Measurements from ENCODE around the gene KCND3.

The KCND3 gene

DNA sequence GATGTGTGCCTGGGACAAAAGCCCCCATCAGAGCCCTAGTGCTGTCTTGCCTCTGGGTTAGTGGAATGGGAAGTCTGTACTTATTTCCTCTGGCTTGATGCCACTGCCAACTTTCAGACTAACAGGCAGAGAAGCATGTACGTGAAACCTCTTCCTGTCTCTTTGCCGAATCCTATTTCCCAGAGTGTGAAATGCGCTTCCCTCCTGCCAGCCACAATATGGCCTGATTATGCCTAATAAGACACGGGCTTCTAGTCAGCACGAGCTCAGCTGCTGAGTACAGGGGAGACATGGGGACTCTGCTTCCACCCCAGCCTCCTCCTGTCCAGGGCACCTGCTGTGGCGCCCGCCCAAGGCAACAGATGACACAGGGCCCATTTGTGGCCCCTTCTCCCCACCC is 111.4 kb downstream of the KCND3 start:
- DNase-seq: no peak

DNA sequence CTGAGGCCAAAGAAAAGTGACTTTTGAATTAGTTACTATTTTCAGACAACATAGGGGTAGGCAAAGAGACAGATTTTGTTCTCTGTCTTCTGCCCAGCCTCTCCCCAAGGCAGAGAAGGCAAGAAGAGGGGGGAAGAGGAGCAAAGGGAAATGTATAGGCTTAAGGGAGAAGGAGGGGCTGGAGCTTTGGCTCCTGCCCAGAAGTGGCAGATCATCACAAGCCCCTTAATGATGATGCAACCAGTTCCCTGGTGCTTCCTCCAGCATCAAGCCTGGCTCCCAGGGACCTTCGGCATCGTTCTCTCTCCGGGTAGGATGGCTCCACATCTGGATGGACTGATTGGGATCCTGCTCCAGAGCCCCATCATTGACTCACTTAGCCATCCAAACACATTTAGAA is 112.8 kb downstream of the KCND3 start:
- no peak for DNase-seq

DNA sequence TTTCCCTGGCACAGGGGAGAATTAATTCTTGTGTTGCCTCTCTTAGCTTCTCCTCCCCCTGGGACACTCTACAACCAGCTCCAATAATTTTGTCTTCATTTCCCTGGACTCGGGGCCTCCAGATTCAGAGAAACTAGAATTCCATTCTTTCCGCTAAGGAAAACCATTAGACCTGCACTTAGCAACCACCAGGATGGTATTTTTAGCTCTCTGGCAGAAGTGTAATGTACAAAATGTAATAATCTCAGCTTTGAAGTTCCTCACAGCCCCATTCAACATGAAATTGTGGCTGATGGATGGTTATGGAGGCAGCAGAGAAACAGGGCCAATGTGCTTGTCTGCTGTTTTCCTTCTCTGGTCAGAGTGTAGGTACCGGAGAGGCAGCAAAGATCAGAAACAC is 113.8 kb downstream of the KCND3 start:
- DNase-seq: no peak

DNA sequence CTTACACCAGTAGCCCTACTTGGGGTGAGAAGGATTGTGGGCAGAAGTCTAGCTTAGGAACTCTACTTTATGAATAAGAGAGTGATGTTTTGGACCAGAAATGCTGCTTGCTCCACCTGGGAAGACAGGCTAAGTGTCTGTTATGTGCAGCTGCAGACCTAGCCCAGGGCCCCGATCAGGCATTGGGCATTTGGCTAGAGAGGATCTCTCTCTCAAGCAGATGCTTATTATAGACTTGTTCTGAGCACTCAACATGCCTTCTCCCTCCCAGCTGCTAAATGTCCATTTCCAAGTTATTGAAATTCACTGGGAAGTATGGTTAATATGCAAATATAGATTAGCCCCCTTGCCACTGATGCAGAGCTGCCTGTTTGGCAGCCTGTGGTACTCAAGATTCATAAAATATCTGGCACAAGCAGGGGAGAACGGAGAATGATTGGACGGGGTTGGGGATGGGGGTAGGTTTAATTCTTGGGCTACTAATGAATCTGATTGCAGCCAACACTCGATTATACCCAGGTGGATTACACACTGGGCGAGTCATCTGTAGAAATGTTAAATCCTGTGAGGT is 115.9 kb downstream of the KCND3 start:
- no peak for DNase-seq

DNA sequence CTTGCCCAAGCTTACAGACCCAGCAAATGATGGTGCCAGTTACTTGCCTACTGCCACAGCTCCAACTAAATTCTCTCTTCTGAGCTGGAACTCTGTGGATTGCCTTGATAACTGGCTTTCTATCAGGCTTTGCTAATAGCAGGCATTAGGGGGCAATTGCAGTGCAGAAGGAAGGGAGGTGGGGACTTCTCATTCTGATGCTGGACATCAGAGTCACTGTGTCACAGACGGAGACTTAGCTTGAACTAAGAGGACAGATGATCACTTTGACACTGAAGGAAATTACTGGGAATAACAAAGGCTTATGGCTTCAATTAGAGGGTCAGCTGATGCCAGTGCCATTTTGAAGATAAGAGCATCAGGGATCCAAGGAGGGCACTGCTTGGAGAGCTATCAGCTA is 119.3 kb downstream of the KCND3 start:
- DNase-seq: no peak

DNA sequence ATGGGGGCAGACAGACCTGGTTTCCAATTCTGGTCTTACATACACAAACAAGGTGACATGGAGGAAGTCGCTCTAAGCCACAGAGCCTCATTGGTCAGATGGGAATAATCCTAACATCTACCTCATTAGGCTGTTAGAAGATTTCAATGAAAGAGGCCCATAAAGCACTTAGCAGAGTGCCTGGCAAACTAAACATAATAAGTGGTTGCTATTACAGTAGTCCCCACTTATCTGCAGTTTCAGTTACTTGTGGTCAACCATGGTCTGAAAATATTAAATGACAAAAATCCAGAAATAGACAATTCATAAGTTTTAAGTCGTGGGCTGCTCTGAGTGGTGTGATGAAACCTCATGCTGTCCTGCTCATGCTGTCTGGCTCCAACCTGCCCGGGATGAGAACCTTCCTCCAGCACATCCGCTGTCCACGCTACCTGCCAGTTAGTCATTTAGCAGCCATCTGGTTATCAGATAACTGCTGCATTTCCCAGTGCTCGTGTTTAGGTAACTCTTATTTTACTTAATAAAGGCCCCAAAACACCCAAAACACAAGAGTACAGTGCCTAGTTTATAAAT is 121.5 kb downstream of the KCND3 start:
- no peak for DNase-seq

DNA sequence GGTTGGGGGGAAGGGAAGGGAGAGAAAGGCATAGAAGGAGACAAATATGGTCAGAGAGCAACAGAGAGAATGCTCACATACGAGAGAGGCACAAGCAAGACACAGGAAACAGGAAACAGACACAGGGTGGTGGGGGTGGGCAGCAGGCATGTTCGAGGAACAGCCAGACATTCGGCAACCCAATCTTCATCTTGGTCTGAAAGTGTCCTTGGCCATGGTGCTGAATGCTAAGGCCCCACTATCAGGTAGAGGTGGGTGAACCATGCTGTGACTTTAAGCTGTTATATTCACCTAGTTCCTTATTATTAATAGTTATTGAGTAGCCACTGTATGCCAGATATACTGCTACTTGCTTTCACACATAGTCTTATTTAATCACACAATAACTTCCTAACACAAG is 124.6 kb downstream of the KCND3 start:
- DNase-seq: peak; percentile 6

DNA sequence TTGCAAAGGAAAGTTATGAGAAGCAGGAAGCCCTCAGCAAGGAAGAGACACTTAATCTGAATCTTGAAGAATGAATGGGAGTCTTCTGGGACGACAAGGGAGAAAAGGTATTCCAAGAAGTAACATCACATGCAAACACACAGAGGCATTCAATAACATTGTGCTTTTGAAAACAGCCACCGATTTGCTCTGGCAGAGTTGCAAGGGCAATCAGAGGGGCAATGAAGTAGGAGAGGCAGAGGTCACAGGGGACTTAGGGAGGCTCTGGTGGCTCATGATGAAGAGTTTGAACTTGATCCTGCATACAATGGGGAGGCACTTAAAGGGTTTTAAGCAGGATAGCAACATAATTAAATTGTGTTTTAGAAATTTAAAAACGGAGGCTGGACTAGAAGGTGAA is 126.1 kb downstream of the KCND3 start:
- no peak for DNase-seq

DNA sequence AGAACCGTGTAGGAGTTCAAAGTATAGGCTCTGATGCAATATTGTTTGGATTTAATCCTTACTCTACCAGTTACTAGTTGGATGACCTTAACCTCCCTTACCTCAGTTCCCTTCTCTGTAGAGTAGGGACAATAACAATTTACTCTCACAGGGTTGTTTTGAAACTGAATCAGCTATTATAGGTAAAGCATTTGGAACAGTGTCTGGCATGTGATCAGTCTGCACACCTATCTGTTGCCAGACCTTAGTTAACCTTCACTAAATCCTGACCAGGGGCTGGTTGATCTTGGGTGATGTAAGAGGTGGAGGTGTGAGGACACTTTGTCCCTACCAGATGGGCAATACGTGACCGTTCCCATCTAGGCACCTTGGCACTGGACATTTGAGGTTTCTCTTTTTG is 126.9 kb downstream of the KCND3 start:
- no peak for DNase-seq

DNA sequence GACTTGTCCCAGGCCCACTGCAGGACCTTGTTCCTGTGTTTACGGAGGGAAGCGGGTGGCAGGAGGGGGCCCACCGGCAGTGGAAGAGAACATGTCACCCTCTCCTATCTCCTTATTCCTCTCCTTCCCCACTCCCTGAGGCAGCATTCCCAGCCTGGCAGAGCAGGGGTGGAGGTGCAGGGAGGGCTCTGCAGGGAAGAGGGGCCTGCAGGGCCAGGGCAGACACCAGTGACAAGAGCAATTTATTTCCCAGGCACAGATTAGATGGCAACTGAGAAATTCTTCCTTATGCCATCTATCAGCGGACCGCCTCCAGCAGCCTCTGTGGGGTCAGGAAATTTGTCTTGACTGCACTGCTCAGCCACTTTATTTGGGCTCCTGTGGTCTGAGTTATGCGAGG is 127.9 kb downstream of the KCND3 start:
- no peak for DNase-seq

DNA sequence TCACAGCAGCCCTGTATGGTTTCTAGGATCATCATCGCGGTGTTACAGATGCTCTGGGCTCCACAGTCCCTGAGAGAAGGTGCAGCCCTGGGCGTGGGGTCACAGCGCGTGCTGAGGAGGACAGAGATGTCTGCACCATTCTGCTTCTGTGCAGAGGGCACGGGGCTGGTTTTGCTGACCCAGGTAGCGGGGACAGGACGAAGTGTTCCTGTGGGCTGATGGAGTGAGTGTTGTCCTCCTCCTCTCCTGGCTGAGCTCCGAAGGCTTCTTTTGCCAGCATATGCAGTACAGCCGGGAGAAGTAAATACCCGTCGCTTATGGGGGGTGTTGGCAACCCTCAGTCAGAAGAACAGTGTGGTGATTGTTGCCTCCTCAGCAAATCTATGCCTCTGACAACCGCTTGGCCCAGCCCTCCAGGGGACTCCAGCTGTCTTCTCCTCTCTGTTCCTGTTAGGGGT is 132.2 kb downstream of the KCND3 start:
- no peak for DNase-seq

DNA sequence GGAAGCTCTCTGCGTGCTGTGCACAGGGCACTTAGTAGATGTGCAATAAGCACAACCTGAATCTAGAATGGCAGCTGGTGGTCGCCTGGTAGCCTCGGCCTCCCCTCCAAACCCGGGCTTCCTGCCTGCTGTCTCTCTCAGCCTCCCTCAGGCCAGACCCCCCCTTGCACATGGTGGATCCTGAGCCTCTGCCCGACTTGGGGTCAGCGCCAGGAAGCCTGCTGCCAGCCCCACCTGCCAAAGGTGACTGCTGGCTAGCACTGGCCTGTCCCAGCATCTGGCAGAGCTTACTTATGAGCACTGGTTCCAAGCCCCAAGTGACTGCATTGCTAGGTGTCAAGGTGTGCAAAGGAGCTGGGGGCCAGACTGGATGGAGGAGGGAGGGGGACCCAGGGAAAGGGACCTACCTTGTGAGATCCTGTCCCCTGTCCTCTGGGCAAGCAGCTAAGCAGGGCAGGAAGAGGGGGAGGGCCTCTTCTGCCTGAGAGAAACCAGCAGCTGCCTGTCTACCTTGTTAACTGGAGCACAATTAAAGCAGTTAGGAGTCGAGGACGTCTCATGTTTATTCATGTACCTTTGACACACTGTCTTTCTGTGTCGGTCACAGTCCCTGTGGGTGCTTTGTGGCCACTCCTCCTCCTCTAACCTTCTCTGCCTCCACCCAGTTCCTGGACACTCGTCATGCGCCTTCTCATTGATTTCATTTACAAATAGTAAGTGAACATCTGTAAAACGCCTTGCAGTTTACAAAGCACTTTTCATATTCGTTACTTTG is 132.9 kb downstream of the KCND3 start:
- DNase-seq: no peak

DNA sequence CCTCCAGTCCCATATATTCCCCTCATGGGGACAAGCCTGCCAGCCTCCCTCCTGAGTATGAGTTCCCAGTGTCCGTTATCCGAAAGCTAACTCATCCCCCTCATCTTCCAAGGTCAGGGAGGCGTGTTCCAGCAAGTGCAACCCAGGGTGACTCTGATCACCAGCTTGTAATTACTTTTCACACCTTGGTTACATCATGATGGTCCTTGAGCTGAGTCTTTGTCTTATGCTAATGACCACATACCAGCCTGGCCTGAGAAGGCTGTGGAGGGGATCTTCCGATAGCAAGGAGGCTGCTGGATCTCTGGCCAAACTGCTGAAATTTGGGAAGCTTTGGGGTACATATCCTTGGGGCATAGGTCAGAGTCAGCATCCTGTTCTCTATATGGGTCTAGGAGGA is 134.2 kb downstream of the KCND3 start:
- no peak for DNase-seq

DNA sequence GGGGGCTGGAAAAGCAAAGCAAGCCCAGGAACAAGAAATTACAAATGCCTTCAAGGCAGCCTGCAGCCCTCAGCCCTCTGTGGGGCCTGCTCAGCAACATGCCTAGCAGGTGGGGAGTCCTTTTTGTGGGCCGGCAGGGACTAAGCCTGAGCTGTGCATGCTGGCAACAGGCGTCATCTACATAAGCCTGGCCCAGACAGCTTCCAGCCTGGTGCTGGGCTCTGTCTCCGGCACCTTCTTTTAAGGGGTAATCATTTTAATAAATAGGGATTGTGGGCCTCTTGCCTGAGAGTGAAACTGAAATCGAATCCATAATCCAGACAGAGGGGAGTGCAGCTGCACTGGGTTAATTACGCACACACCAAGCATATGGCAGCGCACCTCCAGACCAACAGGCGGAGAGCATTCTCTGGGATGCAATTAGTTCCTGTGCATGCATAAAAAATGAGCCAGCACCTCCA is 137.2 kb downstream of the KCND3 start:
- DNase-seq: no peak

DNA sequence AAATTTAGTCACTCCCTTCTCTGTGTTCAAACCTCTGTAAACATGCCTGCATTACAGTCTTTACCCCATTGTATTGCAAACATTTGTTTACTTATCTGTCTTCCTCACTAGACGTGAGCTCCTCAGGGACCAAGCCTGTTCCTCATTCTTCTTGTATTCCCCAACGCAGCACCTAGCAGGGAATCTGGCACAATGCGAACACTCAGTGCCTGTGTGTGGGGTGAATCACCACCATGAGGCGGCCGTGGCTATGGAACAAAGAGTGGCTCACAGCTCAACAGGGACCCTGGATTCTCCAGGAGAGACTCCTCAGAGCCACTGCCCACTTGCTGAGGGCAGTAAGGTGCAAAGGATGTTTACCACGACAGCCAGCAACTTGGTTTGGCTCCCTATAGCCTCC is 137.9 kb downstream of the KCND3 start:
- DNase-seq: no peak

DNA sequence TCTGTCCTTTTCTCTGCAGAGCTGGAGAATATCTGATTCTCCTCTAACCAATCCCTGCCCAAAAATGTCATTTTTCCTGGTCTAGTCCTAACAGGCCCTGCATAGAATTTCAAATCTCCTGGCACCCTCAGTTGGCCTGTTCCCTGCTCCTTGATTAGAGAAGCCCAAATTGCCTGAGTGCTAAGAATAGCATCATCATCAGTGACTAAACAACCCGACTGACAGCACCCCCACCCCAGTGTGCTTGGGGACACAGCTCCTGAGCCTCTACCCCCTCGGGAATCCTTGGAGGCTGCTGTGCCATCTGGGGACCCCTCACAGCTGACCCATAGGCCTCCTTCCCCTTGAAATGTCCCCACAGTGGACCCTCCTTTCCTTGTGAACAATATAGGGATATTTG is 139.4 kb downstream of the KCND3 start:
- DNase-seq: no peak

DNA sequence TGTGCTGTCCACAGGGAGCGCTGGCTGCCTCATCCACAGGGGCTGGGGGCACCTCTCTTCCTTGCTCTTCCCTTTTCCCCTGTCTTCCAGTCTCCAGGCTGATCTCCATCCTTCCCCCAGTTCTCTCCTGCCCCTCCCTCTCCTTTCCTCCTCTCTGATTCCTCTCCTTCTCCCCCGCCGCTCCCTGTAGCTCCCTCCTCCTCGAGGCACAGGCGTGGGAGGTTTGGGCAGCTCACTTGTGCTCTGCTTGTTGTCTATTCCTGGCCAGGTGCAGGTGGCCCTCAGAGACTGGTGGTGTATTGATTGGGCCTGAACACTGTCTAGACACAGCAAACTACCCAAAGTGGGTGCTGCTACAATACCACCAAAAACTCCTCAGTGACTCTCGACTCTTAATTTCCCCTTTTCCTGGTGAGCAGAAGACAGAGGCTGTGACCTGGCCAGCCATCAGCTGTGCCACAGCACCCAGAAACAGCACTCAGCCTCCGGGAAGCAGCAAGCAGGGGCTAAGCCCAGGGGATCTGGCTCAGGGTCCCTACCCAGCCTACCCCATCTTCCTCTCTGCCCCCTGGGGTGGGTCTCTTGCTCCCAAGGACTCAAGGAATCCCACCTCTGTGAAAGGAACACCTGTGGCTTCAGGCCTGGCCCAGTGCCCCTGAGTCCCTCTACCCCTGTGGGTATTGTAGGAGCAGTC is 140.5 kb downstream of the KCND3 start:
- DNase-seq: no peak

DNA sequence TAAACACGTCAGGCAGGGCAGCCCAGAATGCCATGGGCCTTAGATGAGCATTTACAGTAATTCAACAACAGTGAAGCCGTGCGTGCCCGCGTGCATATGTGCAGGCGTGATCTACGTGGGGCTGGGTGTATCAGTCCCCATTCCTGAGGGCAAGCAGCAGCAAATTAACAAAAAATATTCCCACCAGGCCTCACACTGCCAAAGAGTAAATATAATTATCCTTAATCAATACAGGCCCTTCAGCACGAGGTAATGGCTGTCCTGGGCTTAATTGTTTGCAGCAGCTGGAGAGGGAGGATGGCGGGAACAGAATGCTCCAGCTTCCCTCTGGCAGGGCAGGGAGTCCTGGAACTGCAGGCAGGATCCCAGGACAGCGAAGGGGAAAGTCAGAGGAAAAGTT is 142.0 kb downstream of the KCND3 start:
- no peak for DNase-seq

DNA sequence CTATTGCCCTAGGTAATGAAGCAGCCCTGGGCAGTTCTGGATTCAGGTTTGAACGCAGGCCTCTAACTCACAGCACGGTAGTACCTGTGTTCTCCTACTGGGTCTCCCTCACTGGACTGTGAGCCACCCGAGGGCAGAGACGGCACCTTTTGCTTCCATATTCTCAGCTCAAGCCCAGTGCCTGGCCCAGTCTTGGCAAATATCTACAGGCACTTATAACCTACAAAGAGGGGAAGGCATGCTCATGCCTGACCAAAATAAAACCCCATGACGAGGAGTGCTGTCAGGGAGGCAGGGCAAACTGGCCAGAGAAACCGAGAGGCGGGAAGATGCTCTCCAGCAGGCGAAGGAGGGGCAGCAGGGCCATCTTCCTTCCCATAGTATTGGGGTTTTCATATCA is 142.6 kb downstream of the KCND3 start:
- no peak for DNase-seq

DNA sequence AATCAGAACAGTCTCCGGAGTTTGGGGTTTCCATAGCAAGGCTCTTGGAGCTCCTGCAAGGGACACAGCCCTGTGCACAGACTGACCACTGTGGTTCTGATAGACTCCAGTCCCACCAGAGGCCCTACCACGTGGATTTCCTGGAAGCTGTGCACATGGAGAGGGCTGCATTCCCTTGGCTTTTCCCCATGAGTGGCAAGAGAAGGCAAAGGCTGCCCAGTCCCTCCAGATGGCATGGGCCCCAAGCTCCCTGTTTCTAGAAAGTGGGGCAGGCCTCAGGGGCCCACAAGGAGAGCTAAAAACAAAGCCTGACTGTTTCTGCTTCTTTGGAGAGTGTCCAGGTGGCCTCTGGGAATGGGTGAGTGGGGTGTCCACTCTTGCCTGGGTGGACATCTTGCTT is 146.3 kb downstream of the KCND3 start:
- DNase-seq: no peak

DNA sequence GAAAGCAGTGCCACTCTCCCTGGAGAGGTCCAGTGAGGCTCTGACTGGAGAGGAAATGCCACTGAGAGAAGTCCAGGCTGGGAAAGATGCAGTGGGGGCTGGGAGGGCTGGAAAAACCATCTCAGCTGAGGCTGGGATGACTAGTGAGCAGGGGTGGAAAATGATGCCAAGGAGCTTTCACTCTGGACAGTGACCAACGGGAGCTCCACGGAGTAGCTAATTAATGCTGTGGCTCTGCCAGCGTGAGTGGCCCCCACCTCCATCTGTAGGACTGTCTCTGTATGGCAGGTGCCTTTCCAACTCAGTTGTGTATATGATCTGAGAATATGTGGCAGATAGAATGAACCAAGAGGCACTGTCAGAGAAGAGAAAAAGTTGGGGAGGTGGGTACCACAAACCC is 147.1 kb downstream of the KCND3 start:
- no peak for DNase-seq

DNA sequence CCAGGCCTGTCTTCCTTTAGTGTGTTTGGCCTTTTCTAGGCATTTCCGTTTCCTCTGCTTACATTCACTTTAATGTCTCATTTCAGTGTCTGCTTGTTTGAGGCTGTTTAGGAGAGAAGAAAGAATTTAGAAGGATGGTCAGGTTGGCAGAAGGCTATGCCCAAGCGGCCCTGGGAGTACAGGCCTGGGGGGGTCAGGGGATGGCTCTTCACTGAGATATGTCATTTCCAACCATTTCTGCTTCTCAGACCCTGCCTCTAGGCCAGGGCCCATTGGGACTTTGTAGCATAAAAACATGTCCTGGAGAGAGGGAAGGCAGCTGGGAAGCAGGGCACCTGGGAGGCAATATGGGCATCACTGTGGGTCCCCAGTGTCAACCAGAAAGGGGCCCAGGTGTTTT is 147.7 kb downstream of the KCND3 start:
- no peak for DNase-seq

DNA sequence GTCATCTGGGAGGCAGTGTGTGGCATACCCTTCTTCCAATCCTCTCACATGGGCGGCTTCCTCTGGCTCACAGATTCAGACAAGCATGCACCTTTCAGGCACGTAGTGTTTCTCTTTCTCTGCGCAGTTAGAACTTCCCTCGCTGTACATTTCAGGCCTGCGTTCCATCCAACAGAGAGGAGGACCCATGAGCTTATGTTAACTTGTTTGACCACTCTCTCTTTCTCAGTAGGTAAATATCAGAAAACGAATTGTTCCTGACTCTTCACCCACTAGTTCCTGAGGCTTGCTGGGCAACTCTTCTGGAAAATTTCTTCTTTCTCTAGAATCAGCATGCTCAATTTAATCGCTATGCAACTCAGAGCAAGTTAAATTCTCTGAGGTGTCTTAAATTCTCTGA is 148.3 kb downstream of the KCND3 start:
- DNase-seq: no peak

DNA sequence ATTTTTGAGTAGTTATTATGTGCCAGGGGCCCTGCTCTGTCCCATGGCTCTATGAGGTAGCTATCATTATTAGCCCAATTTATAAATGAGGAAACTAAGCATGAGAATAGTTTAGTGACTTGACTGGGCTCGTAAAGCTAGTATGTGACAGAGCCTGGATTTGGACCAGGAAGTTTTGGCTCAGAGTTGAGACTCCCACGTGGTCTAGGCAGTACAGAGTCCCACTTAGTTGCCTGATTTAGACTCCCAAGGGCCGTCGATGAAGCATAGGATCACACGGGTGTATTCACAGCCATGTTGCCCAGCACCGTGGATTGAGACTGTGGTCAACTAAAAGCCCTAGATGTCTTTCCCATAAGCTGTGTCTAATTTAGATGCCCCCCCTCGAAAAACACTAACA is 152.1 kb downstream of the KCND3 start:
- DNase-seq: no peak

Data from fibroblast of skin of right biceps (primary cell).